K562 (cell line): ENCODE results near the gene MYL5. TPM values are rescaled to one million over a fixed set of nuclear protein-coding genes. Genes with fewer than 3 reads are reported as not detected.

ENCODE experiments used
- CHD2 ChIP-seq: IDR thresholded peaks from 2 replicates; pipeline ENCODE4 v1.6.1; 2011; ENCODE audit warnings: low read depth, low read length
- COPS2 ChIP-seq: fragments of 450-650 bp; conservative IDR thresholded peaks from 2 replicates; pipeline ENCODE4 v1.6.1; 2016; ENCODE audit warnings: mild to moderate bottlenecking, moderate library complexity
- E2F1 ChIP-seq: sonication (generic); formaldehyde crosslinking; IDR thresholded peaks from 2 replicates; pipeline ENCODE4 v1.8.1; 2023; ENCODE audit warnings: mild to moderate bottlenecking, missing genetic modification reagents, moderate library complexity
- KHSRP ChIP-seq: fragments of 450-650 bp; IDR thresholded peaks from 2 replicates; pipeline ENCODE4 v1.6.1; 2017
- LCOR ChIP-seq: sonication (generic); formaldehyde crosslinking; IDR thresholded peaks from 2 replicates; pipeline ENCODE4 v1.8.0; 2022; ENCODE audit warnings: mild to moderate bottlenecking, missing genetic modification reagents
- MTA1 ChIP-seq: fragments of 450-650 bp; IDR thresholded peaks from 2 replicates; pipeline ENCODE4 v1.6.1; 2017; ENCODE audit warnings: borderline replicate concordance
- NFIX ChIP-seq: fragments of 250-450 bp; sonication (Bioruptor Pico); IDR thresholded peaks from 2 replicates; pipeline ENCODE4 v1.4.0; 2020; ENCODE audit warnings: low read depth, mild to moderate bottlenecking, moderate library complexity
- NR4A1 ChIP-seq, 2 experiments: fragments of 250-450 bp in 1 of 2; fragments of 450-650 bp in 1 of 2; sonication (Bioruptor Pico) in 1 of 2; IDR thresholded peaks; 2 replicates each; pipeline versions ENCODE4 v1.4.0 to v1.6.1; 2016 to 2020; ENCODE audit warnings: mild to moderate bottlenecking in 2 of 2, missing compliant biosample characterization in 1 of 2, missing genetic modification characterization in 1 of 2, moderate library complexity in 1 of 2
- PHF21A ChIP-seq: fragments of 450-650 bp; IDR thresholded peaks from 2 replicates; pipeline ENCODE4 v1.6.1; 2017; ENCODE audit warnings: low read depth, borderline replicate concordance
- TEAD4 ChIP-seq, 2 experiments: sonication (generic) in 1 of 2; formaldehyde crosslinking in 1 of 2; IDR thresholded peaks; 2 replicates each; pipeline versions ENCODE4 v1.6.1 to v1.8.0; 2012 to 2022; ENCODE audit warnings: borderline replicate concordance in 1 of 2, inconsistent platforms in 1 of 2, low read length in 1 of 2, mild to moderate bottlenecking in 1 of 2, missing genetic modification reagents in 1 of 2
- TRIM25 ChIP-seq: fragments of 450-650 bp; IDR thresholded peaks from 2 replicates; pipeline ENCODE4 v1.7.0; 2016; ENCODE audit warnings: borderline replicate concordance
- ZNF121 ChIP-seq: sonication (generic); formaldehyde crosslinking; conservative IDR thresholded peaks from 2 replicates; pipeline ENCODE4 v1.8.0; 2022; ENCODE audit warnings: missing genetic modification reagents
- ZNF124 ChIP-seq: sonication (generic); formaldehyde crosslinking; IDR thresholded peaks from 2 replicates; pipeline ENCODE4 v1.8.1; 2022; ENCODE audit warnings: missing genetic modification reagents
- ZNF232 ChIP-seq: sonication (generic); formaldehyde crosslinking; IDR thresholded peaks from 2 replicates; pipeline ENCODE4 v1.8.0; 2022; ENCODE audit warnings: mild to moderate bottlenecking, missing genetic modification reagents
- ZNF253 ChIP-seq: fragments of 250-450 bp; sonication (Bioruptor Pico); conservative IDR thresholded peaks from 2 replicates; pipeline ENCODE4 v1.6.1; 2021; ENCODE audit warnings: mild to moderate bottlenecking
- ZNF408 ChIP-seq: fragments of 250-450 bp; sonication (Bioruptor Pico); IDR thresholded peaks from 2 replicates; pipeline ENCODE4 v1.4.0; 2020; ENCODE audit warnings: low read depth, mild to moderate bottlenecking, moderate library complexity
- ZNF778 ChIP-seq: fragments of 450-650 bp; formaldehyde crosslinking; IDR thresholded peaks from 2 replicates; pipeline ENCODE4 v1.4.0; 2020; ENCODE audit warnings: mild to moderate bottlenecking, moderate library complexity
- ZNF780A ChIP-seq: fragments of 250-450 bp; sonication (Bioruptor Pico); IDR thresholded peaks from 2 replicates; pipeline ENCODE4 v1.5.0; 2021; ENCODE audit warnings: mild to moderate bottlenecking
- ZNF830 ChIP-seq: fragments of 250-450 bp; sonication (Bioruptor Pico); IDR thresholded peaks from 2 replicates; pipeline ENCODE4 v1.5.0; 2021; ENCODE audit warnings: mild to moderate bottlenecking
- polyA plus RNA-seq, 8 experiments: library from polyadenylated mRNA; depleted of rRNA in 4 of 8; stranded (reverse) in 5 of 8; unstranded in 3 of 8; fragments of >200 nt; fragmentation: Nextera tagmentation in 2 of 8; fragmentation: Illumina TruSeq in 1 of 8; extraction: Ambion mirVana in 2 of 8; extraction: Trizol in 1 of 8; gene quantifications; 2 replicates each; pipeline versions ENCODE4 v1.2.1 to v1.2.3, GENCODE V29; 2011 to 2014; ENCODE audit warnings: inconsistent platforms in 1 of 8, missing spikeins in 1 of 8
- total RNA-seq, 7 experiments: library from RNA; depleted of rRNA in 6 of 7; stranded (reverse); fragments of >200 nt in 6 of 7; fragmentation: Illumina TruSeq in 2 of 7; extraction: Trizol in 2 of 7; gene quantifications; 2 replicates each; pipeline versions ENCODE4 v1.2.1 to v1.2.3, GENCODE V29; 2011 to 2021; ENCODE audit warnings: low replicate concordance in 1 of 7
- TF ChIP-seq, protein P1 (sequence below): sonication (generic); IDR thresholded peaks from 2 replicates; pipeline ENCODE4 v1.6.1; 2016
- TF ChIP-seq, protein P2 (sequence below): fragments of 250-450 bp; sonication (Bioruptor Pico); IDR thresholded peaks from 2 replicates; pipeline ENCODE4 v1.4.0; 2020; ENCODE audit warnings: mild to moderate bottlenecking, moderate library complexity

The MYL5 gene
- total and polyA plus RNA-seq, 9 of the 15 experiments (the other 6 are each of a cell fraction or from before 2014, with no cell fraction given), result 1.4 to 10.0 (median 4.1) TPM

- no peak for TF ChIP-seq ZNF121 (CRISPR knock-in tag)
- no peak for TF ChIP-seq ZNF408 (CRISPR knock-in tag)
- TF ChIP-seq TEAD4 (IDR thresholded peaks at IDR 0.05; ENCODE audit: low read length), result no peak
- TF ChIP-seq TEAD4 (CRISPR knock-in tag; IDR thresholded peaks at IDR 0.05; ENCODE audit: borderline replicate concordance), result no peak
- TF ChIP-seq PHF21A, result no peak
- TF ChIP-seq, protein P1, sequence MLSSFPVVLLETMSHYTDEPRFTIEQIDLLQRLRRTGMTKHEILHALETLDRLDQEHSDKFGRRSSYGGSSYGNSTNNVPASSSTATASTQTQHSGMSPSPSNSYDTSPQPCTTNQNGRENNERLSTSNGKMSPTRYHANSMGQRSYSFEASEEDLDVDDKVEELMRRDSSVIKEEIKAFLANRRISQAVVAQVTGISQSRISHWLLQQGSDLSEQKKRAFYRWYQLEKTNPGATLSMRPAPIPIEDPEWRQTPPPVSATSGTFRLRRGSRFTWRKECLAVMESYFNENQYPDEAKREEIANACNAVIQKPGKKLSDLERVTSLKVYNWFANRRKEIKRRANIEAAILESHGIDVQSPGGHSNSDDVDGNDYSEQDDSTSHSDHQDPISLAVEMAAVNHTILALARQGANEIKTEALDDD, result no peak
- no peak for TF ChIP-seq ZNF780A (CRISPR knock-in tag)
- peak; percentile 33; the same call in 1 of the 2 replicates for TF ChIP-seq CHD2
- TF ChIP-seq ZNF778 (CRISPR knock-in tag), result no peak
- TF ChIP-seq MTA1, result no peak
- peak; percentile 68; the same call in 1 of the 2 replicates for TF ChIP-seq KHSRP
- no peak for TF ChIP-seq COPS2
- no peak for TF ChIP-seq NR4A1 (CRISPR knock-in tag; IDR thresholded peaks at IDR 0.05)
- TF ChIP-seq NR4A1 (tag; IDR thresholded peaks at IDR 0.05), result no peak
- TF ChIP-seq E2F1 (CRISPR knock-in tag), result peak; percentile 85
- TF ChIP-seq LCOR, result 0 out of 2 replicates have a peak, but pooled peaks have one; percentile 3
- no peak for TF ChIP-seq NFIX (CRISPR knock-in tag)
- no peak for TF ChIP-seq ZNF253 (CRISPR knock-in tag)
- no peak for TF ChIP-seq ZNF124 (CRISPR knock-in tag)
- TF ChIP-seq, protein P2, sequence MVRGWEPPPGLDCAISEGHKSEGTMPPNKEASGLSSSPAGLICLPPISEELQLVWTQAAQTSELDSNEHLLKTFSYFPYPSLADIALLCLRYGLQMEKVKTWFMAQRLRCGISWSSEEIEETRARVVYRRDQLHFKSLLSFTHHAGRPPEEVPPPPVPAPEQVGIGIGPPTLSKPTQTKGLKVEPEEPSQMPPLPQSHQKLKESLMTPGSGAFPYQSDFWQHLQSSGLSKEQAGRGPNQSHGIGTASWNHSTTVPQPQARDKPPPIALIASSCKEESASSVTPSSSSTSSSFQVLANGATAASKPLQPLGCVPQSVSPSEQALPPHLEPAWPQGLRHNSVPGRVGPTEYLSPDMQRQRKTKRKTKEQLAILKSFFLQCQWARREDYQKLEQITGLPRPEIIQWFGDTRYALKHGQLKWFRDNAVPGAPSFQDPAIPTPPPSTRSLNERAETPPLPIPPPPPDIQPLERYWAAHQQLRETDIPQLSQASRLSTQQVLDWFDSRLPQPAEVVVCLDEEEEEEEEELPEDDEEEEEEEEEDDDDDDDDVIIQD (CRISPR knock-in tag), result no peak
- peak; percentile 69; the same call in 1 of the 2 replicates for TF ChIP-seq ZNF232
- TF ChIP-seq TRIM25, result no peak
- TF ChIP-seq ZNF830 (CRISPR knock-in tag), result no peak
Observed at GRCh38 chr4:674172-675035, at the start of gene MYL5, which contains the start of gene ATP5ME (continued).
